GF-D8 (cell line): Measurements from ENCODE around the gene HOXB8.

Source experiments
- DNase-seq: peaks from one replicate; lab custom pipeline; 2025; lab: John Stamatoyannopoulos, UW

Gene HOXB8

GRCh38 chr17:48615047-48615962 is at the start of gene HOXB8:
HOXB8 (minus strand) TSS chr17:48615292; CDS start chr17:48614704, 588 bp downstream.
- DNase-seq, result no peak

GRCh38 chr17:48663134-48663924 is 48.2 kb upstream of the HOXB8 start:
- no peak for DNase-seq

- no peak for DNase-seq
Measured at GRCh38 chr17:48655913-48656312, 40.8 kb upstream of the HOXB8 start.

GRCh38 chr17:48649741-48650140 is 34.6 kb upstream of the HOXB8 start:
- no peak for DNase-seq

- no peak for DNase-seq
Measured at GRCh38 chr17:48647963-48648245, 32.8 kb upstream of the HOXB8 start.

GRCh38 chr17:48647103-48647962 is 32.2 kb upstream of the HOXB8 start:
- no peak for DNase-seq

- DNase-seq, result no peak
Measured at GRCh38 chr17:48646183-48647102, 31.4 kb upstream of the HOXB8 start.

GRCh38 chr17:48645639-48646182 is 30.6 kb upstream of the HOXB8 start:
- DNase-seq, result no peak

GRCh38 chr17:48644910-48645557 is 29.9 kb upstream of the HOXB8 start:
- DNase-seq, result no peak

GRCh38 chr17:48644159-48644558 is 29.1 kb upstream of the HOXB8 start:
- DNase-seq, result no peak

- DNase-seq, result no peak
Measured at GRCh38 chr17:48643697-48644012, 28.6 kb upstream of the HOXB8 start.

GRCh38 chr17:48642843-48643696 is 28.0 kb upstream of the HOXB8 start:
- no peak for DNase-seq

- no peak for DNase-seq
Measured at GRCh38 chr17:48642059-48642842, 27.2 kb upstream of the HOXB8 start.

GRCh38 chr17:48641541-48642058 is 26.5 kb upstream of the HOXB8 start:
- no peak for DNase-seq

GRCh38 chr17:48640858-48641180 is 25.7 kb upstream of the HOXB8 start:
- DNase-seq, result no peak

- no peak for DNase-seq
Measured at GRCh38 chr17:48639982-48640857, 25.1 kb upstream of the HOXB8 start.

GRCh38 chr17:48639136-48639535 is 24.0 kb upstream of the HOXB8 start:
- DNase-seq, result no peak
